ENCODE data around the gene LRRC38. TPM values are rescaled to one million over a fixed set of nuclear protein-coding genes. Genes with fewer than 3 reads are reported as not detected.
"Not testable (repeated sequence)": the region's sequence is repeated elsewhere in the genome, so short reads cannot be mapped to it uniquely, and the experiment has no call there.

LRRC38 gene, protein sequence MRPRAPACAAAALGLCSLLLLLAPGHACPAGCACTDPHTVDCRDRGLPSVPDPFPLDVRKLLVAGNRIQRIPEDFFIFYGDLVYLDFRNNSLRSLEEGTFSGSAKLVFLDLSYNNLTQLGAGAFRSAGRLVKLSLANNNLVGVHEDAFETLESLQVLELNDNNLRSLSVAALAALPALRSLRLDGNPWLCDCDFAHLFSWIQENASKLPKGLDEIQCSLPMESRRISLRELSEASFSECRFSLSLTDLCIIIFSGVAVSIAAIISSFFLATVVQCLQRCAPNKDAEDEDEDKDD
- polyA plus RNA-seq (ENCODE audit: insufficient read length in 10 of 10): 10 to 100 TPM in 9 of 10 donors, 1 to 10 TPM in 1; 9.6 to 38.9 (median 31.8) TPM
- long read RNA-seq, donor 1, transcript LRRC38-201 (2 exons, 2,209 nt): major isoform, 12 of 12 reads
- long read RNA-seq, donor 1, partial matches to known transcripts: 0 of 12 reads
- long read RNA-seq, donor 1, other reads (novel, unspliced or antisense): 0 of 12 reads
- long read RNA-seq, donor 2, transcript LRRC38-201 (2 exons, 2,209 nt): major isoform, 19 of 19 reads
- long read RNA-seq, donor 2, partial matches to known transcripts: 0 of 19 reads
- long read RNA-seq, donor 2, other reads (novel, unspliced or antisense): 0 of 19 reads
- long read RNA-seq, donor 3: 0 reads
- long read RNA-seq, donor 4, transcript LRRC38-201 (2 exons, 2,209 nt): major isoform, 16 of 16 reads
- long read RNA-seq, donor 4, partial matches to known transcripts: 0 of 16 reads
- long read RNA-seq, donor 4, other reads (novel, unspliced or antisense): 0 of 16 reads
- long read RNA-seq, donor 5, transcript LRRC38-201 (2 exons, 2,209 nt): major isoform, 24 of 24 reads
- long read RNA-seq, donor 5, partial matches to known transcripts: 0 of 24 reads
- long read RNA-seq, donor 5, other reads (novel, unspliced or antisense): 0 of 24 reads
- long read RNA-seq, donor 6, transcript LRRC38-201 (2 exons, 2,209 nt): major isoform, 14 of 14 reads
- long read RNA-seq, donor 6, partial matches to known transcripts: 0 of 14 reads
- long read RNA-seq, donor 6, other reads (novel, unspliced or antisense): 0 of 14 reads
- long read RNA-seq, donor 7, transcript LRRC38-201 (2 exons, 2,209 nt): major isoform, 15 of 15 reads
- long read RNA-seq, donor 7, partial matches to known transcripts: 0 of 15 reads
- long read RNA-seq, donor 7, other reads (novel, unspliced or antisense): 0 of 15 reads
- long read RNA-seq, donor 8, partial matches to known transcripts: 0 of 3 reads
- long read RNA-seq, donor 8, other reads (novel, unspliced or antisense): 0 of 3 reads
- long read RNA-seq, donor 9, partial matches to known transcripts: 0 of 2 reads
- long read RNA-seq, donor 9, other reads (novel, unspliced or antisense): 0 of 2 reads

DNA sequence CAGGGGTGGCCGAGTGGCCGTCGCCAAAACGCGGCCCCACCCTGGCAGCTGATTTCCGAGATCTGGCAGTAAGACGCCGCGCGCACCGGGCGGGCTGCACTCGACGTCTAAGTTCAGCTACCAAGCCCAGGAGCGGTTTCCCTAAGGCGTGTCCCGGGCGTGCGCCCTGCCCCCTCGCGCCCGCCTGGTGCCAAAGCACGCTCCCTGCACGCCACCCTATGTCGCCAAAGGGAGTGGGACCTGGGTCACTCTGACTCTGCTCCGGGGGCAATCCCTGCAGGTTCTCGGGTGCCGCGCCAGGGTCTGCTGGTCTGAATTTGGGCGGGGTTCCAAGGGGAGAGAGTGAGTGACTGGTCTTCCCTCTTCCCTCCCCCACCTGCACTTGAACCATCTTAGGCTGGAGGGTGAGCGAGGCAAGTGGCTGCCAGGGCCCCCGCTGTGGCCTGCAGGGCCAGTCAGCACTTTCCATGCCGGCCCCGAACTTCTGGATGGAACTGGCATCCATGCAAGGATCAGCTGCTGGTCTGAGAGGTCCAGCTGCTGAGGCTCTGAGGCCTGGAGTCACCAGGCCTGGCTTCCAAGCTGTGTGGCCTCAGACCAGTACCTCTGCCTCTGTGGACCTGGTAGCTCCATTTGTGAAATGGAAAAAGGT lies at the start of gene LRRC38:
Gene LRRC38 (minus strand): TSS at position 109 of the 652 bp plus-strand sequence. CDS start 410 bp downstream, outside the sequence.
- peak; percentile 33 to 44 (median 40) for DNase-seq

DNA sequence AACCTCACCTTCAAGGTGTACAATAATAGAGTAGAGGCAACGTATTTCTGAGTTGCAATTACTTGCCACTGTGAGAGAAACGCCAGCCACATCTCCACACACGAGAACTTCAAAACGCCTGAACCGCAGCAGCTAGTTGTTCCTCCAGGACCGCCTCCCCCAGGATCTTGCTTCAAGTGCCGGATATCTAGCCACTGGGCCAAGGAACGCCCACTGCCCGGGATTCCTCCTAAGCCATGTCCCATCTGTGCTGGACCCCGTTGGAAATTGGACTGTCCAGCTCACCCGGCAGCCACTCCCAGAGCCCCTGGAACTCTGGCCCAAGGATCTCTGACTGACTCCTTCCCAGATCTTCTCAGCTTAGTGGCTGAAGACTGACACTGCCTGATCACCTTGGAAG lies 49.2 kb upstream of the LRRC38 start:
- DNase-seq: not testable (repeated sequence)

DNA sequence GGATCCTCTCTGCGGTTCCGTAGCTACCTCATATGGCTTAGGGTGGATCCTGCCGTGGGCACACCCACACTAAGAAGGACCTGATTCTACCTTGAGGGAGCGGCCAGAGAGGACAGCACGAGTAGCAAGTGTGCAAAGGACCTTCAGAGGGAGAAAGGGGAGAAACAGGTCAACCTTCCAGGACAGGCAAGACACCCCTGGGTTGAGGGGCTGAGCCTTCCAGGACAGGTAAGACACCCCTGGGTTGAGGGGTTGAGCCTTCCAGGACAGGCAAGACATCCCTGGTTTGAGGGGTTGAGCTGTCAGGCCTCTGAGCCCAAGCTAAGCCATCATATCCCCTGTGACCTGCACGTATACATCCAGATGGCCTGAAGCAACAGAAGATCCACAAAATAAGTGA lies 46.7 kb upstream of the LRRC38 start:
- no peak for DNase-seq

DNA sequence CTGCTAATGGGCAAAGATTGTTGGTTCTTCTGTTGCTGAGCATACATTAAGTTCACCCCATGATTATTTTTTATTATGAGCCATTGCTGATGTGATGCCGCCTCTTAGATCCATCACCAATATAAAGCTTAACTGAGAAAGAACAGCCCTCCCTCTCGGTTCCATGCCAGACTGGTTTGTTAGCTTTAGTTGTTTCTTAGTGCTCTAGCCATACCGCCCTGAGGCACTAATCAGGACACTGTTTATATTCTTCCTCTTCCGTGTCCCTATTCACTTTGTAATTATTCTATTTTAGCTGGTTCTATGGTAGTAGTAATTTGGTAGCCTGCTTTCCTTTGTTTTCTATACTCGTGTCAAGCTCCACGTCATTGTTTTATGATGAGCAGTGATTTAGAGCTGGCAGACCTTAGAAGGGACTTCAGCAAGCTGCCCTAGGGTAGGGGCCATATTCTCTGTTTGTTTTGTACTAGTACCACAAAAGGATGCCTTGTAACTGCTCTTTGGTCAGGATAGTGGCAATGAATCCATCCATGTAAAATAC lies 42.5 kb upstream of the LRRC38 start:
- no peak for DNase-seq

DNA sequence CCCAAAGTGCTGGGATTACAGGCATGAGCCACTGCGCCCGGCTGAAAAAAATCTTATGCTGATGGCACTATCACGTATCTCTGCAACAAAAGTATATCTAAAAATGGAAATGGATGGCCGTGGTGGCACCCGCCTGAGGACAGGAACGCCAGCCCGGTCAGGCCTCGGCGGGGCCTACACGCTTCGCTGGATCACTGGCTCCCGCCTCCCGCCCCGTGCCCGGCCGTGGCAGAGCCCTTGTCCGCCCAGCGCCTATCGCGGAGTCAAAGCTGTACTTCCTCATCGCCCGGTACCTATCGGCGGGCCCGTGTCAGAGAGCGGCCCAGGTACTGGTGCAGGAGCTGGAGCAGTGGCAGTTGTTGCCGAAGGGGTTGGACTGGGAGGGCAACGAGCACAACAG lies 41.0 kb upstream of the LRRC38 start:
- no peak for DNase-seq

DNA sequence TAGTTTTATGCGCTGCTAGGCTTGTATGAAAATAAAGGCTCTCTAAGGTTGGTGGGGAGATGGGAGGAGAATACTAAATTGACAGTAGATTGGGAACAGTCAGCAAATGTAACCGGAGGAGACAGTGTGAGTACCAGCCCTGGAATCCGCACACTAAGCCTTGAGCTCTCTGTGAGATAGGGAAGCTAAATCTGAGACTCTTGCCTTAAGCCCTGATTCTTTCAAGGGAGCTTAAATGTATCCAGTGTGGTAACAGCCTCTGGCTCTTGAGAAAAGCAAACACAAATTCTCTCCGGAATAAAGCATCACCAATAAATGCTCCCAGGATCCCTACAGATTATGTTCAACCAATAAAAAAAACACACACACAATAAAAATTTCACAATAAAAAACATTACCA lies 36.9 kb upstream of the LRRC38 start:
- DNase-seq: peak in 1 of 3 donors; percentile 28

DNA sequence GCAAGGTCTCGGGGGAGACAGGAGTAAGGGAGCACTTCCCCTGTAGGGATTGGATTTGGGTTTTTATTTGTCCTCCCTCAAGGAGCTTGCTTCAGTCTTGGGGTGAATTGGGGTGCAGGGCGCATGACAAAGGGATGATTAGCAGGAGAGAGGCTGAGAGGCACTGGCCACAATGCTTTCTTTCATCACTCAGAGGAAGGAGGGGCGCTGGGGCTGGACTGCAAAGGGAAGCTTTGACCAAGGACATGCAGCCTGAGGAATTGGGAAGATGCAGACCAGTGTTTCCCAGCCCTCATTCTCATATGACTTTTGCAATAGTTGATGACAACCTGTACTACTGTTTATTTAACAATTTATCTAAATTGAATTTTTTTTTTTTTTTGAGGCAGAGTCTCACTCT lies 35.7 kb upstream of the LRRC38 start:
- no peak for DNase-seq

DNA sequence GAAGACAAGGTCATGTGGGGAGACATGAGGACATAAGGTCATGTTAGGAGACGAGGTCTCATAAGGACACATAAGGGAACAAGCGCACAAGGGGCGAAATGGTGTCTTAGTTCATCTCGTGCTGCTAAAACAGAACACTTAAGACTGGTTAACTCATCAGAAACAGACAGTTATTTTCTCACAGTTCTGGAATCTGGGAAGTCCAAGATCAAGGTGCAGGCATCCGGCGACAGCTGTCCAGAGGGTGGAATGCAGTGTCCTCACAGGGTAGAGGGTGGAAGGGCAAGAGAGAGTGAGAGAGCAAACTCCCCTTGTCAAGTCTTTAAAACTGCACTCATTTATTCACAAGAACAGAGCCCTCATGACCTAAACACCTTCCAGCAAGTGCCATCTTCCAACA lies 35.2 kb upstream of the LRRC38 start:
- DNase-seq: no peak

DNA sequence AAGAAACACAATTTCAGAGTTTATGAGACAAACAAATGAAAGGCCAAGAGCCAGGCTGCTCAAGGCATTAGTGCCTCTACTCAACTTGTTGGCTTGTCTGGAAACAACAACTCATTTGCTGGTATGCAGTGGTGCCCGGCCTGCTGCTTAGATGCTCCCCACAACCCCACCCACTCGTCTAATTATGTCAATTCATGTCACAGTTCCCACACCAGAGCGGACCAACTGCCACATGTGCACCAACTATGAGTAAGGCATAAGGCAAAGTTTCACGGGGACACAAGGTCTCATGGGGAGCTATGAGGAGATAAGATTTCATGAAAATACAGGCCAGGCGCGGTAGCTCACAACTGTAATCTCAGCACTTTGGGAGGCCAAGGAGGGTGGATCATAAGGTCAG lies 34.5 kb upstream of the LRRC38 start:
- DNase-seq: no peak

DNA sequence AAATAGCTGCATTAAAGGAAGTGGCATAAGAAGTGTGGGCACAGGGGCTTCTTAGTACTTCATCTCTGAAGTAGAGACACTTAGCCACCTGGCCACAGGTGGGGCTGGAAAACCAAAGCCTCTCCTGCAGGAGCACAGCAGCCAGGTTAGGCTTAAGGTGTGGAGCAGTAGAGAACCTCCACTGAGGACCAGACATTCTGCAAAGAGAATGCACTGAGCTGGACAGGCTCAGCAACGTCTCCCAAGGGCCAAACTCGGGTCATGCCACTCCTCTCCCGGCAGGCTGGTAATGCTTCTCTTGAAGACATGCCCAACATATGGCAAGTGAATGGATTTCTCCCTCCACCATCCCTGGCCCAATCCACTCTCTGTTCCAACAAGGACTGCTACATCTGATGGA lies 33.0 kb upstream of the LRRC38 start:
- no peak for DNase-seq

DNA sequence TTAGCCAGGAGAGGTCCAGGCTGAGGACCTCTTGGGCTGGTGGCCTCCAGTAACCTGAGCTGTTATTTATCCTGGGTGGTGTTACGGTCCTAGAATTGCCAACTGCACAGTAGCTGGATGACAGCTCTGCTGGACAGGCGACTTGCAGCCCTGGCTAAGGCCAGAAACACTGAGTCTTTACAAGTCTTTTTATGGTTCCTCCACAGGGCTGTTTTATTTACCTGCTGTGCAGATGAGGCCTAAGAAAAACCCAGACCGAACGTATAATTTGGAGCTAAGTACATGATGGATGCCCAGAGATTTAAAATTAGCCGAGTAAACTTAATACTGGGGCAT lies 30.4 kb upstream of the LRRC38 start:
- DNase-seq: no peak

DNA sequence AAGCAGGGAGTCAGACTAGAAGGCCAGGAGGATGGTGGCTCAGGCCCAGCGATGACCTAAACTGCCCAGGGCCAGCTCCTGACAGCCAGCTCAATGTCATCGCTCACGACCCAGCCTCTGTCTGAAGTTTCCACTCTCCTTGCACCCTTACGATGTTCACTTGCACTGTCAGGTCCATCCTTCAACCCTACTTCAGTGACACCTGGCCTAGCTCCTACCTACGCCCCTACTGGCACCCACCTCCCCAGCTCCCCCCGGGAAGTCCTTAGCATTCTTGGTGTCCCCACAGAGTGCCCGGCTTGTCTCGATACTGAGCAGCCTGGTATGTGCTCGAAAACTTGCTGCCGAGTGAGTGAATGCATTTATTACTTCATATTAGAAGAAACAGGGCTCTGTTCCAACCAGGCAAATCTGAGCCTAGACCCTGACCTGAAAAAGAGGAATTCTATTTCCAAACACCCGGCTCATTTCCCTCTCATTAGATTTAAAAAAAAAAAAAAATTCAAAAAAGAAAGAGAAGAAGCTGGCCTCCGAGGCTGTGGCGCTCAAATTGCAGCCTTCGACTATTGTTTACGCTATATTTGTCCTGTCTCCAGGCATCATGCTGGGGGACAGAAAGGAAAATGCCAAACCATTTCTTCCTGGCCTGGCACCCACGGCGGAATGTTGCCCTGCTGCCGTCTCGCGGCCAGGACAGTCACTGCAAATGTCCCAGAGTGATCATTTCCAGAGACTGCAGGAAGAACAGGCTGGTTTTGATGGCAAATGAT lies 29.8 kb upstream of the LRRC38 start:
- DNase-seq: peak; percentile 20 to 73 (median 62)

DNA sequence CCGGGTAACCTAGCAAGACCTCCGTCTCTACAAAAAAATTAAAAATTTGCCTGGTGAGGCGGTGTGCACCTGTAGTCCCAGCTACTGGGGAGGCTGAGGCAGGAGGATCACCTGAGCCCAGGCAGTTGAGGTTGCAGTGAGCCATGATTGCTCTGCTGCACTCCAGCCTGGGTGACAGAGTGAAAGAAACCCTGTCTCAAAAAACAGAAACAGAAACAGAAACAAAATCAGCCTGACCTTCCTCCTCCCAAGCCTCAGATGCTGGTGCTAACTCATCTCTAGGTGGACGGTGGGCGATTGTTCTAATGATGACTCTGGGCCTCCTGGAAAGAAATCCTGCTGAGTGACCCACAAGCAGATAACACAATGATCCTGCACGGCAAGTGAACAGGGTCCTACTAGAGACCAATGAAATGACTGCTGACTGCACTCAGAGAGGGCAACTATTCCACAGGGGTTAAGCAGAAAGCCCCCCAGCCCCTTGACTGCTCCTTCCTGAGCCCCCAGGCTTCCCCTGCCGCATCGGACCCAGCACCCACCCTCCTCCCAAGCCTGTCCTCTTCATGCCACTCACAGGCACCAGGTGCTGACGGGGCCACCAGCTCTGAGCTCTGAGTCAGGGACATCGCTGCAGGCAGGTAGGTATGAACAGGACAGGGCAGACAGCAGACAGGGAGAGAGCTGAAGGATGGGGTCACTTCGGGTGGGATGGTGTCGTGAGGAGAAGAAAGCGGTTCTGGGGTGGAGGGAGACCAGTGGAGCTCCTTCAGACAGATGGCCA lies 27.8 kb upstream of the LRRC38 start:
- no peak for DNase-seq

DNA sequence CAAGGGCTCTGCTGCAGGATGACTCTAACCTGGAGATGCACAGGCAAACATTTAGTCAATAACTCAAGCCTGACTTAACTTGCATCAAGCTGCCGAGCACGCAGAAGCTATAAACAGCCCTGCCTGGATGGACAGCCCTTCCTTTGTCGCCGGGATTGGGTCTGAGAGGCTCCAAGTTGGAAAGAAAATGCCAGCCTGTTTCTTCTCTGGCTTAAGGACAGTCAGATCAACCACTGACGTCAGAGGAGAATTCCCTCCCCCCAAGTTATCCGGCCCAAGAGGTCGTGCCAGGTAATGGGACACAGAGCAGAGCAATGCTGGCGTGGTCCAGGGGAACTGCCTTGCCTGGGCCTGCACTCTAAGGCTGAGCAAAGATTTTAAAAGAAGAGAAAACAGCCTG lies 27.1 kb upstream of the LRRC38 start:
- DNase-seq: no peak

DNA sequence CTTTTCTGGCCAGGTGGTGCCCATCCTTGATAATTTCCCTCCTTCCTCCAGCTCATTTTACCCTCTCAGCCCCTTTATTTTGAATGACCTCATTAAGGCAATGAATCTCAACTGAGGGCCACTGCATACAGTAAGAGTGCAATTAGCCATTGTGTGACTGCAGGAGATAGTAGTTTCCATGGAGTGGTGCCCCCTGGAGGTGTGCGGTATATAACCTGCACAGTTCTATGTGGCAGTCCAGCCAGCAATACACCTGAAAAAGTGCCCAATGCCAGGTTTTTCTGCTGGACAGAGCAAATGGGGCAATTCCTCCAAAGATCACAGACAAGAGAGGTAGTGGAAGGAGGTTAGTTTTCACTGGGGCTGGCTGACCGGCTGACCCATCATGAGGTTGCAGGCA lies 25.9 kb upstream of the LRRC38 start:
- DNase-seq: no peak

DNA sequence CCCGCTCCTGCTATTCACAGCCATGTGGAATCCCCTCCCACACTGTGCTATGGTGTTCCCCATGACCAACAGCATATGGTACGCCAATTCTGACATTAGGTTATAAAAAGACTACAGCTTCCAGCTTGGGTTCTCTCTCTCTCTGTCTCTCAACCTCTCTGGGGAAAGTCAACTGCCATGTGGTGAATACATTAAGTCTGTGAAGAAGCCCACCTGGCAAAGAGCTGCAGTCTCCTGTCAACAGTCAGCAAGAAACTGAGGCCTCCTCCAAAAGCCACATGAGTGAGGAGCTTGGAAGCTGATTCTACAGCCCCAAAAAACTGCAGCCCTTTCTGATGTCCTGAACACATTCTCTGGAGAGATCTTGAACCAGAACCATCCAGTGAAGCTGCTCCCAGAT lies 25.0 kb upstream of the LRRC38 start:
- no peak for DNase-seq

DNA sequence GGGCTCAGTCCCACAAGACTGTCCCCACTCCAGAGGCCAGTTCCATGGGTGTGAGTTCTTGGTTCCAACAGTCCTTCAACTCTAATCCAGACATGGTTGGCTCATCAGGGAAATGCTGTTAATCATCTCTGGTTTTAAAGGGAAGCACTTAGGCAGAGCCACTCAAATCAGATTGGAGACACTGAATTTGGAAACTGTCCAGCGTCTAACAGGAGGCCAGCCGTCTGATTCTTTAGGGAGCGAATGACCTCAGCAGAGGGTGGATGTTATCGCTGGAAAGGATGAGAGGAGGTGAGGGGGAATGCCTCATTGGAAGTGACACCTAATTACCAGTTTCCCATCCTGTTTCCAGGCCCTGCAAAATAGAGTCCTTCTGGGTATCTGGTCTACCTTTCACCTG lies 22.8 kb upstream of the LRRC38 start:
- no peak for DNase-seq

DNA sequence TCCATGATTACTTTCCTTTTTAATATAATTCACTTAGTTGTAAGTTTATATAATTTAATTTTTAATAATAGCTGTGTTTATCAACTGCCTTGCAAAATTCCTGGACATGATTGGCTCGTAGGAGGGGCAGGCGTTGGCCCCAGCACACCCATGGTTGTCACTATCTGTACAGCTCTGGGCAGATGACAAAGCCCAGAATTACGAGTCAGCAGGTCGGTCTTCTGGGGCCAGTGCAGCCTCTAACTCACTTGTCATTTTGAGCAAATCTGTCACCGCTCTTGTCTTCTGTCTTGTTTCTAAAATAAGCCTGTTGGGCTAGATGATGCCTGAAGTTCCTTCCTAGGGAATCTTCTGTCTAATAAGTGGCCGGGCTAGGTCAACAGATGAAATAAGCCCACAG lies 21.4 kb upstream of the LRRC38 start:
- no peak for DNase-seq

DNA sequence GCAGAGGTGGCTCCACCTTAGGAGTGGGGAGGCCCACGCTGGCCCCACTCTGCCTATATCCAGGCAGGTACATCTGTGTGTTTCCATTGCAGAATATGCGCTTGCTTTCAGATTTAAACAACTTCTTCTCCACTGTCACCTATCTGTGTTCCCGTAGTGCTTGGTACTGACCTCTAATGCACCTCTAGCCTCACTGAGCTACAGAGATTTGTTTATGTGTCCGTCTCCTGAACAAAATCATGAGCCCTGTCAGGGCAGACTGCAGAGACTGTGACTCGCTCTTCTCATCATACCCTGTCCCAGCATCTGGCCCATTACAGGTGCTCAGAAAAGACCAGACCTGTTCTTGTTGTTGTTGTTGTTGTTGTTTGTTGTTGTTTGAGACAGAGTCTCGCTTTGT lies 14.5 kb upstream of the LRRC38 start:
- no peak for DNase-seq

All from muscle of back (tissue), 13 donors.